Measurements from ENCODE around the gene KIF18B.

The KIF18B gene

DNA sequence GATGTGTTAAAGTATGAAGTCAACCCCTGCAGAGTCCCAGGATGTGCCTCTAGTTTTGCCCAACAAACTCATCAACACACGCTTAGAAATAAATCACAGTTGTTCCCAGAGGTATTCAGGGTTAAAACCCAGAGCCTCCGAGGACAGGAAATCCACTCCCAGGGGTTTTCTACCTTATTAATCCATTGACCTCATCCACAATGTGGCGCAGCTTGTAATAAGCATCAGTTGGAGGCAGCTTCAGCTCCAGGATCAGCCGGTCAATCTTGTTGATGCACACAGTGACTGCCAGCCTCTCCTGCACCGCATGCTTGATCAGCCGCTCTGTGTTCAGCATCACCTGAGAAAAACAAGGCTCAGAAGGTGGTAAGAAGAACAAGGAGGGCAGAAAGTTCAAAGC is 71.8 kb downstream of the KIF18B start:
- DNase-seq (ENCODE audit: low read depth), result no peak
